Astrocyte of the cerebellum (primary cell): ENCODE data around the gene CLIC3.

Experiments used
- DNase-seq: peaks from one replicate; pipeline ENCODE4 v3.0.0-alpha.2; 2011; ENCODE audit warnings: low read depth
- H3K4me3 ChIP-seq: 2 replicates; pipeline ENCODE4 v1.5.1; 2011; ENCODE audit warnings: mild to moderate bottlenecking, low read depth, low read length, moderate library complexity
- in situ Hi-C: cut with HindIII; loops from 2 replicates; pipeline ENCODE4 v1.10.0; 2017; ENCODE audit warnings: low sequenced_read_pairs
- TF ChIP-seq, protein P1 (sequence below): IDR thresholded peaks from 2 replicates; pipeline ENCODE4 v1.5.1; 2012; ENCODE audit warnings: low read length, low read depth, moderate library complexity, mild to moderate bottlenecking; ENCODE audit errors: missing control alignments

Gene CLIC3

DNA sequence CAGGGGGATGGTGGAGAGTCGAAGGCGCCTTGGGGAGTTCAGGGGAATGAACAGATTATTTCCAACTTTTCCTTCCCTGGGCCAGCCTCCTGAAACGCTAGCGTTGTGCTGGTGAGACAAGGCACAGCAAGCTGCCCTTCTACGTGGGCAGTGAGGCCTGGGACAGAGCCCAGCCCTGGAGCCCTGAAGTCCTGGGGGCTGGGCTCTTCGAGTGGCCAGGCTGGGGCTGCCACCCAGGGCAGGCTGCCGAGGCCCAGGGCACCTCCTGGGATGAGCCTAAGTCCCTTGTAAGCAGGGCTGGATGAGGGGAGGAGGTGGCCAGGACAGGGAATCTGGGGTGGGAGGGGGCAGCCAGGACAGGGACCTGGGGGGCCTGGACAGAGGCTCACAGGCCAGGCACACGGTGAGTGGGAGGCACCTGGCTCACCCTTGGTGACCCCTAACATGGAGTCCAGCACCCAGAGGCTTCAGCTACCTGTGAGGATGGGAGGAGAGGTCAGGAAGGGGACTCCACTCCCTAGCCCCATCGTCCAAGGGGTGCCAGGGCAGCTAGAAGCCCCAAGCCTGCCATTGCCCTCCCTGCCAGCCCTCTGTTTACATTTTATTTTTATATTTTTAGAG, 45.6 kb downstream of the CLIC3 start:
- TF ChIP-seq, protein P1, sequence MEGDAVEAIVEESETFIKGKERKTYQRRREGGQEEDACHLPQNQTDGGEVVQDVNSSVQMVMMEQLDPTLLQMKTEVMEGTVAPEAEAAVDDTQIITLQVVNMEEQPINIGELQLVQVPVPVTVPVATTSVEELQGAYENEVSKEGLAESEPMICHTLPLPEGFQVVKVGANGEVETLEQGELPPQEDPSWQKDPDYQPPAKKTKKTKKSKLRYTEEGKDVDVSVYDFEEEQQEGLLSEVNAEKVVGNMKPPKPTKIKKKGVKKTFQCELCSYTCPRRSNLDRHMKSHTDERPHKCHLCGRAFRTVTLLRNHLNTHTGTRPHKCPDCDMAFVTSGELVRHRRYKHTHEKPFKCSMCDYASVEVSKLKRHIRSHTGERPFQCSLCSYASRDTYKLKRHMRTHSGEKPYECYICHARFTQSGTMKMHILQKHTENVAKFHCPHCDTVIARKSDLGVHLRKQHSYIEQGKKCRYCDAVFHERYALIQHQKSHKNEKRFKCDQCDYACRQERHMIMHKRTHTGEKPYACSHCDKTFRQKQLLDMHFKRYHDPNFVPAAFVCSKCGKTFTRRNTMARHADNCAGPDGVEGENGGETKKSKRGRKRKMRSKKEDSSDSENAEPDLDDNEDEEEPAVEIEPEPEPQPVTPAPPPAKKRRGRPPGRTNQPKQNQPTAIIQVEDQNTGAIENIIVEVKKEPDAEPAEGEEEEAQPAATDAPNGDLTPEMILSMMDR = no peak
- H3K4me3 ChIP-seq = peak overlapping the region; percentile 46
- no peak for DNase-seq
- in situ Hi-C loops = no loop called here

GRCh38 chr9:136949817-136950655, 46.3 kb downstream of the CLIC3 start:
- H3K4me3 ChIP-seq = peak overlapping the region; percentile 46
- in situ Hi-C loops = no loop called here
- TF ChIP-seq, protein P1 = no peak
- DNase-seq = peak; percentile 45

- DNase-seq = no peak
- TF ChIP-seq, protein P1 = no peak
- peak overlapping the region; percentile 46 for H3K4me3 ChIP-seq
- in situ Hi-C loops = no loop called here
Measured at GRCh38 chr9:136949239-136949816, 47.0 kb downstream of the CLIC3 start.

- in situ Hi-C loops = no loop called here
- no peak overlapping the region for H3K4me3 ChIP-seq
- DNase-seq = no peak
- TF ChIP-seq, protein P1 = peak; percentile 54
Measured at GRCh38 chr9:136947955-136948510, 48.3 kb downstream of the CLIC3 start.

DNA sequence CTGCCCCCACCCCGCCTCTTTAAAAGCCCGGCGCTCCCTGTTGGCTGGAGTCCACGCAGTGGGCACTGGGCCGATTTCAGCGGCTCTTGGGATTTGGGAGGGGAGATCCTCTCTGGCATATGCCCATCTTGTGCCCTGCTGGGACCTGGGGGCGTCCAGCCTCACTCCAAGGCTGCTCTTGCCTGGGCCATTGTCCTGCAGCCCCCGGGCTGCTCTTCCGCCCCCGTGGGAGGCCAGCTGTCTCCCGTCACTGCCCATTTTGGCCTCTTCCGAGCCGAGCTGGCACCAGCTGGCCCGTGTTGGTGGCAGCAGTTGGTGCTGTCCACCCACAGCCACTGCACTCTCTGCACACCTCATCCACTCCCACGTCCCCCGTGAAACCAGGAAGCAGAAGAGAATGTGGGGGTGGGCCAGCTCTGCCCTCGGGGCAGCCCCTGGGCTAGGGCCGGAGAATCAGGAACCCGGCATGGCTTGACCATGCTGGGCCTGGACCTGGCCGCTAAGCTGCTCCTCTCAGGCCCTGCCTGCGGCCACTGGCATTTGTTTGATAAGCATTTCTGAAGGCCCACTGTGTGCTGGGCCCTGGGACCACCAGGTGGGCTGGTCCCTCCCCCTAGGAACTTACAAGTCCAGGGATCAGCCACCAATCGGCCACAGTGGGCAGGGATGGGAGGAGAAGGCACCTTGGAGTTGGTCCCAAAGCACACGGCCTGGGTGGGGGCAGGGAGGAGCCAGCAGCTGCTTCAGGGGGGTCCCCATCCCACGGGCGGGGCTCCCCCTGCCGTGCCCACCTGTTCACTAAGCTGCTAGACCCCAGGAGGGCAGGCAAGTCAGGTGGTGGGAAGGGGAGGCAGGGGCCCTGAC, 49.1 kb downstream of the CLIC3 start:
- DNase-seq = no peak
- TF ChIP-seq, protein P1 = no peak
- in situ Hi-C loops = no loop called here
- no peak overlapping the region for H3K4me3 ChIP-seq
